Measurements from ENCODE around the gene PALM2AKAP2.

GRCh38 chr9:109751253-109751652 is 28.7 kb upstream of the PALM2AKAP2 start:
- TF ChIP-seq, protein P1, sequence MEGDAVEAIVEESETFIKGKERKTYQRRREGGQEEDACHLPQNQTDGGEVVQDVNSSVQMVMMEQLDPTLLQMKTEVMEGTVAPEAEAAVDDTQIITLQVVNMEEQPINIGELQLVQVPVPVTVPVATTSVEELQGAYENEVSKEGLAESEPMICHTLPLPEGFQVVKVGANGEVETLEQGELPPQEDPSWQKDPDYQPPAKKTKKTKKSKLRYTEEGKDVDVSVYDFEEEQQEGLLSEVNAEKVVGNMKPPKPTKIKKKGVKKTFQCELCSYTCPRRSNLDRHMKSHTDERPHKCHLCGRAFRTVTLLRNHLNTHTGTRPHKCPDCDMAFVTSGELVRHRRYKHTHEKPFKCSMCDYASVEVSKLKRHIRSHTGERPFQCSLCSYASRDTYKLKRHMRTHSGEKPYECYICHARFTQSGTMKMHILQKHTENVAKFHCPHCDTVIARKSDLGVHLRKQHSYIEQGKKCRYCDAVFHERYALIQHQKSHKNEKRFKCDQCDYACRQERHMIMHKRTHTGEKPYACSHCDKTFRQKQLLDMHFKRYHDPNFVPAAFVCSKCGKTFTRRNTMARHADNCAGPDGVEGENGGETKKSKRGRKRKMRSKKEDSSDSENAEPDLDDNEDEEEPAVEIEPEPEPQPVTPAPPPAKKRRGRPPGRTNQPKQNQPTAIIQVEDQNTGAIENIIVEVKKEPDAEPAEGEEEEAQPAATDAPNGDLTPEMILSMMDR (conservative IDR thresholded peaks at IDR 0.05): no peak
- no peak for TF ChIP-seq EZH2 (IDR thresholded peaks at IDR 0.05; ENCODE audit: low read depth)
